K562 (cell line): ENCODE data around the gene TUT1. TPM values are rescaled to one million over a fixed set of nuclear protein-coding genes. Genes with fewer than 3 reads are reported as not detected.
A peak's percentile ranks its signal among the peaks of the same experiment; 100 is the strongest.

Source experiments
- ADNP ChIP-seq: fragments of 200-800 bp; sonication (Bioruptor generic); IDR thresholded peaks from 2 replicates; pipeline ENCODE4 v1.6.1; 2016; ENCODE audit warnings: missing genetic modification characterization, missing compliant biosample characterization
- CHAMP1 ChIP-seq: fragments of 450-650 bp; IDR thresholded peaks from 2 replicates; pipeline ENCODE4 v1.6.1; 2016; ENCODE audit warnings: mild to moderate bottlenecking
- EZH2 ChIP-seq: IDR thresholded peaks from 2 replicates; pipeline ENCODE4 v1.6.1; 2012; ENCODE audit warnings: low read depth, mild to moderate bottlenecking, inconsistent platforms, low read length, borderline replicate concordance
- HDAC3 ChIP-seq: fragments of 450-650 bp; IDR thresholded peaks from 2 replicates; pipeline ENCODE4 v1.6.1; 2018; ENCODE audit warnings: borderline replicate concordance, mild to moderate bottlenecking, moderate library complexity; ENCODE audit not compliant: partially characterized antibody
- HNRNPUL1 ChIP-seq: fragments of 200-400 bp; formaldehyde crosslinking; IDR thresholded peaks from 2 replicates; pipeline ENCODE4 v1.6.1; 2017; ENCODE audit warnings: low read length
- RBBP5 ChIP-seq: fragments of 200-600 bp; sonication (generic); IDR thresholded peaks from 2 replicates; pipeline ENCODE4 v1.6.1; 2012; ENCODE audit warnings: borderline replicate concordance, mild to moderate bottlenecking, low read length, control low read depth, inconsistent platforms; ENCODE audit not compliant: insufficient read depth, poor library complexity, severe bottlenecking
- RFX1 ChIP-seq: fragments of 450-650 bp; IDR thresholded peaks from 2 replicates; pipeline ENCODE4 v1.6.1; 2016; ENCODE audit warnings: mild to moderate bottlenecking, moderate library complexity
- ZNF143 ChIP-seq: sonication (generic); formaldehyde crosslinking; IDR thresholded peaks from 2 replicates; pipeline ENCODE4 v1.9.0; 2022; ENCODE audit warnings: mild to moderate bottlenecking, missing genetic modification reagents
- ZNF224 ChIP-seq: sonication (generic); formaldehyde crosslinking; IDR thresholded peaks from 2 replicates; pipeline ENCODE4 v1.8.0; 2022; ENCODE audit warnings: mild to moderate bottlenecking, missing genetic modification reagents
- polyA plus RNA-seq, 8 experiments: library from polyadenylated mRNA; depleted of rRNA in 4 of 8; stranded (reverse) in 5 of 8; unstranded in 3 of 8; fragments of >200 nt; fragmentation: Nextera tagmentation in 2 of 8; fragmentation: Illumina TruSeq in 1 of 8; extraction: Ambion mirVana in 2 of 8; extraction: Trizol in 1 of 8; gene quantifications; 2 replicates each; pipeline versions ENCODE4 v1.2.1 to v1.2.3, GENCODE V29; 2011 to 2014; ENCODE audit warnings: inconsistent platforms in 1 of 8, missing spikeins in 1 of 8
- total RNA-seq, 7 experiments: library from RNA; depleted of rRNA in 6 of 7; stranded (reverse); fragments of >200 nt in 6 of 7; fragmentation: Illumina TruSeq in 2 of 7; extraction: Trizol in 2 of 7; gene quantifications; 2 replicates each; pipeline versions ENCODE4 v1.2.1 to v1.2.3, GENCODE V29; 2011 to 2021; ENCODE audit warnings: low replicate concordance in 1 of 7
- TF ChIP-seq, protein P1 (sequence below): fragments of 250-450 bp; sonication (Bioruptor Pico); IDR thresholded peaks from 2 replicates; pipeline ENCODE4 v1.9.0; 2021; ENCODE audit warnings: mild to moderate bottlenecking, inconsistent platforms
- TF ChIP-seq, protein P2 (sequence below): fragments of 250-450 bp; sonication (Bioruptor Pico); IDR thresholded peaks from 2 replicates; pipeline ENCODE4 v1.5.0; 2021
- TF ChIP-seq, protein P3 (sequence below): fragments of 450-650 bp; formaldehyde crosslinking; conservative IDR thresholded peaks from 2 replicates; pipeline ENCODE4 v1.4.0; 2022; ENCODE audit warnings: mild to moderate bottlenecking, missing genetic modification characterization

The TUT1 gene
- total and polyA plus RNA-seq, 9 of the 15 experiments (the other 6 are each of a cell fraction or from before 2014, with no cell fraction given): 0.66 to 44.3 (median 15.7) TPM

DNA sequence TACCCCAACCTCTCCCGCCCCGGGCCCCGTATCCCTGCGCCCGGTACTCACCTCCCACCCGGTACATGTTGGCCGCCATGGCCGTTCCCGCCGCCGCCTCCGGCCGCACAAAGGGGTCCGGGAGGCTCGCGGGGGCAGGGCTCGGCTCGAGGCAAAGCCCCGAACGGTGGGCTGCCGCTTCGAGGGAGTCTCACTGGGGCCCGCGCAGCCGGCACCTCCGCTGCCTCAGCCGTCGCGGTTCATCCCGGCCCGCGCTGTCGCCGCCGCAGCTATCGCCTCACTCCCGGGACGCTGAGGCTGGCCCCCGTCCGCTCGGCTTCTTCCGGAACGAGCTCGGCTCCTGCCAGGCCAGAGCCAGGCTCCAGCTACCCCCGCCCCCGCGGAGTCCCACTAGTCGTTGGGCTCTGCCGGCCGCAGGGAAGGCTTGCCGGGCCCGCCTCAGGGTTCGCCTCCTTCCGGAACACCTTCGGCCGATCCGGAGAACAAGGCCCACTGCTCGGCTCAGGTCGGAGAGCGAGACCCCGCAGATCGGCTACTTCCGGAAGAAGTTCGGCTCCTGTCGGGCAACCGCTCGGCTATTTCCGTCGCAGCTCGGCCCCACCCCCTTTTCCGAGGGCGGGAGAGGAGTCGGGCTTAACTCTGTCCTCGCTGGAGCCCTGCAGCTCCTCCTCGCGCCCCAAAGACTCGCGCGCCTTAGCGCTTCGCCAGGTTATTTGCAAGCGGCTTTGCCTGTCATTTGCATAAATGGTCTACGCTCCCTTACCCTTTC, 10.2 kb upstream of the TUT1 start, which contains the start of gene MTA2 (continued):
- TF ChIP-seq, protein P1, sequence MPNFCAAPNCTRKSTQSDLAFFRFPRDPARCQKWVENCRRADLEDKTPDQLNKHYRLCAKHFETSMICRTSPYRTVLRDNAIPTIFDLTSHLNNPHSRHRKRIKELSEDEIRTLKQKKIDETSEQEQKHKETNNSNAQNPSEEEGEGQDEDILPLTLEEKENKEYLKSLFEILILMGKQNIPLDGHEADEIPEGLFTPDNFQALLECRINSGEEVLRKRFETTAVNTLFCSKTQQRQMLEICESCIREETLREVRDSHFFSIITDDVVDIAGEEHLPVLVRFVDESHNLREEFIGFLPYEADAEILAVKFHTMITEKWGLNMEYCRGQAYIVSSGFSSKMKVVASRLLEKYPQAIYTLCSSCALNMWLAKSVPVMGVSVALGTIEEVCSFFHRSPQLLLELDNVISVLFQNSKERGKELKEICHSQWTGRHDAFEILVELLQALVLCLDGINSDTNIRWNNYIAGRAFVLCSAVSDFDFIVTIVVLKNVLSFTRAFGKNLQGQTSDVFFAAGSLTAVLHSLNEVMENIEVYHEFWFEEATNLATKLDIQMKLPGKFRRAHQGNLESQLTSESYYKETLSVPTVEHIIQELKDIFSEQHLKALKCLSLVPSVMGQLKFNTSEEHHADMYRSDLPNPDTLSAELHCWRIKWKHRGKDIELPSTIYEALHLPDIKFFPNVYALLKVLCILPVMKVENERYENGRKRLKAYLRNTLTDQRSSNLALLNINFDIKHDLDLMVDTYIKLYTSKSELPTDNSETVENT: no peak
- no peak for TF ChIP-seq CHAMP1
- TF ChIP-seq ZNF143 (CRISPR knock-in tag): no peak
- TF ChIP-seq ADNP (tag): no peak
- no peak for TF ChIP-seq ZNF224
- no peak for TF ChIP-seq HNRNPUL1
- TF ChIP-seq, protein P2, sequence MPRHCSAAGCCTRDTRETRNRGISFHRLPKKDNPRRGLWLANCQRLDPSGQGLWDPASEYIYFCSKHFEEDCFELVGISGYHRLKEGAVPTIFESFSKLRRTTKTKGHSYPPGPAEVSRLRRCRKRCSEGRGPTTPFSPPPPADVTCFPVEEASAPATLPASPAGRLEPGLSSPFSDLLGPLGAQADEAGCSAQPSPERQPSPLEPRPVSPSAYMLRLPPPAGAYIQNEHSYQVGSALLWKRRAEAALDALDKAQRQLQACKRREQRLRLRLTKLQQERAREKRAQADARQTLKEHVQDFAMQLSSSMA: no peak
- TF ChIP-seq HDAC3: no peak
- TF ChIP-seq, protein P3, sequence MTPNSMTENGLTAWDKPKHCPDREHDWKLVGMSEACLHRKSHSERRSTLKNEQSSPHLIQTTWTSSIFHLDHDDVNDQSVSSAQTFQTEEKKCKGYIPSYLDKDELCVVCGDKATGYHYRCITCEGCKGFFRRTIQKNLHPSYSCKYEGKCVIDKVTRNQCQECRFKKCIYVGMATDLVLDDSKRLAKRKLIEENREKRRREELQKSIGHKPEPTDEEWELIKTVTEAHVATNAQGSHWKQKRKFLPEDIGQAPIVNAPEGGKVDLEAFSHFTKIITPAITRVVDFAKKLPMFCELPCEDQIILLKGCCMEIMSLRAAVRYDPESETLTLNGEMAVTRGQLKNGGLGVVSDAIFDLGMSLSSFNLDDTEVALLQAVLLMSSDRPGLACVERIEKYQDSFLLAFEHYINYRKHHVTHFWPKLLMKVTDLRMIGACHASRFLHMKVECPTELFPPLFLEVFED: no peak
- TF ChIP-seq EZH2: no peak
- TF ChIP-seq RFX1: no peak
- TF ChIP-seq RBBP5: peak; percentile 70
